Right cardiac atrium (tissue), 5 donors: Measurements from ENCODE around the gene MEDAG. TPM values are rescaled to one million over a fixed set of nuclear protein-coding genes. Genes with fewer than 3 reads are reported as not detected.
A peak's percentile ranks its signal among the peaks of the same experiment; 100 is the strongest.
"Not testable (repeated sequence)": the region's sequence is repeated elsewhere in the genome, so short reads cannot be mapped to it uniquely, and the experiment has no call there.

Source experiments
- ATAC-seq, 2 donors: fragments of 200-7000 bp; cut with Tn5 transposase; one replicate each; pipeline versions ENCODE4 v1.8.0 to v1.9.1; 2020; ENCODE audit warnings: moderate library complexity in 2 of 2, mild to moderate bottlenecking in 1 of 2
- DNase-seq, 3 donors: peaks; one replicate each; pipeline ENCODE4 v3.0.0-alpha.2; 2020
- H3K27ac ChIP-seq: one replicate; pipeline ENCODE4 v1.5.1; 2013; ENCODE audit warnings: mild to moderate bottlenecking, low read length, control low read depth, moderate library complexity
- H3K27me3 ChIP-seq: one replicate; pipeline ENCODE4 v1.6.1; 2013; ENCODE audit not compliant: control insufficient read depth, insufficient read depth
- H3K4me1 ChIP-seq: one replicate; pipeline ENCODE4 v1.6.1; 2013; ENCODE audit warnings: low read length; ENCODE audit not compliant: control insufficient read depth, insufficient read depth
- H3K4me3 ChIP-seq: one replicate; pipeline ENCODE4 v1.5.1; 2013; ENCODE audit warnings: low read length, control low read depth
- H3K9me3 ChIP-seq: one replicate; pipeline ENCODE4 v1.6.1; 2013; ENCODE audit warnings: low read length; ENCODE audit not compliant: control insufficient read depth
- WGBS: extraction: QIAGEN DNeasy Blood & Tissue Kit; methylation state at CpG from one replicate; pipeline ENCODE4 v1.1.7; 2013; 5-methylcytosine and 5-hydroxymethylcytosine counted together
- intact Hi-C, 4 donors: fragments of 100-400 bp; cut with DNase I; formaldehyde crosslinking; loops; one replicate each; pipeline versions ENCODE4 v1.11.0 to v1.14.0; 2022 to 2023
- polyA plus RNA-seq: library from polyadenylated mRNA; stranded (reverse); fragments of 200-250 nt; gene quantifications from one replicate; pipeline ENCODE4 v1.2.3, GENCODE V29; 2013
- total RNA-seq, 4 donors: library from RNA; stranded (reverse); fragmentation: NEBNext Ultra II Directional; extraction: Animal tissue kit (Norgen Biotek cat#: 25700); gene quantifications; one replicate each; pipeline ENCODE4 v1.2.1, GENCODE V29; 2021
- donor health status: healthy with polysubstance abuse.
- donor health status: DM: no; HTN: yes; CAD: no.
- donor health status: DM: no; HTN: no; CAD: no.
- donor health status: DM: no; HTN: yes; CAD: no; lungs with severe emphysema.
- donor health status: DM: yes; HTN: yes; CAD: no.

Gene MEDAG
- total and polyA plus RNA-seq, 5 donors: 5.4 to 22.2 (median 7.7) TPM

- Histone ChIP-seq H3K9me3 (no peaks in the 10 kb centered on the region), H3K4me1 (no peaks in the 10 kb centered on the region), H3K27ac (no peak overlapping the region), H3K27me3 (no peaks in the 10 kb centered on the region), H3K4me3 (no peak overlapping the region)
- intact Hi-C loops: no loop called here
- WGBS: 89% methylated on average over 3 of the region's 3 CpGs
- DNase-seq: no peak
- no peak for ATAC-seq
These were observed 20.7 kb downstream of the MEDAG start for GRCh38 chr13:30926781-30927180.

GRCh38 chr13:30927188-30927587 lies 21.1 kb downstream of the MEDAG start:
- DNase-seq, H3K4me1 ChIP-seq, ATAC-seq, H3K27ac ChIP-seq, H3K9me3 ChIP-seq, H3K27me3 ChIP-seq, intact Hi-C loops, H3K4me3 ChIP-seq: not testable (repeated sequence)
- 69% methylated on average over 3 of the region's 3 CpGs for WGBS

GRCh38 chr13:30927595-30927994 lies 21.5 kb downstream of the MEDAG start:
- DNase-seq: no peak
- H3K27me3 ChIP-seq: no peaks in the 10 kb centered on the region
- no peak for ATAC-seq
- H3K27ac ChIP-seq: no peak overlapping the region
- 95% methylated on average over 1 of the region's 1 CpG for WGBS
- no peaks in the 10 kb centered on the region for H3K9me3 ChIP-seq
- H3K4me1 ChIP-seq: no peaks in the 10 kb centered on the region
- no peak overlapping the region for H3K4me3 ChIP-seq
- intact Hi-C loops: no loop called here

DNA sequence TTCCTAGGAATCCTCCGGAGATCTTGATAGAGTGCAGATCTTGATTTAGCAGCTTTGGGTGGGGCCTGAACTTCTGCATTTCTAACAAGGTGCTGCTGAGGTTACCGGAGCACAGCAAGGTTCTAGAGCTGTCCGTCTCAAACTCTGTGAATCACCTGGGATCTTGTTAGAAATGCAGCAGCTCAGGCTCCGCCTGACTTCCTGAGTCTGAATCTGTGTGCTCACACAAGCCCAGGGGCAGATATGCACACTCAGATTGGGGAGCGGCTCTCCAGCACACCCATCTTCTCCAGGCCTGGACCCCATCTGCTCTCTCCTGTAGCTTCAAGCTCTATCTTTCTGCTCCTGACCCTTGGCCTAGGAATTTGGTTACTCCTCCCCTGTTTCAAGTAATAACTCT lies 22.9 kb downstream of the MEDAG start:
- Histone ChIP-seq H3K4me1 (no peaks in the 10 kb centered on the region), H3K9me3 (no peaks in the 10 kb centered on the region), H3K27me3 (no peaks in the 10 kb centered on the region), H3K4me3 (no peak overlapping the region), H3K27ac (no peak overlapping the region)
- intact Hi-C loops: no loop called here
- ATAC-seq (no peak), DNase-seq (no peak)
- 79% methylated on average over 5 of the region's 5 CpGs for WGBS

DNA sequence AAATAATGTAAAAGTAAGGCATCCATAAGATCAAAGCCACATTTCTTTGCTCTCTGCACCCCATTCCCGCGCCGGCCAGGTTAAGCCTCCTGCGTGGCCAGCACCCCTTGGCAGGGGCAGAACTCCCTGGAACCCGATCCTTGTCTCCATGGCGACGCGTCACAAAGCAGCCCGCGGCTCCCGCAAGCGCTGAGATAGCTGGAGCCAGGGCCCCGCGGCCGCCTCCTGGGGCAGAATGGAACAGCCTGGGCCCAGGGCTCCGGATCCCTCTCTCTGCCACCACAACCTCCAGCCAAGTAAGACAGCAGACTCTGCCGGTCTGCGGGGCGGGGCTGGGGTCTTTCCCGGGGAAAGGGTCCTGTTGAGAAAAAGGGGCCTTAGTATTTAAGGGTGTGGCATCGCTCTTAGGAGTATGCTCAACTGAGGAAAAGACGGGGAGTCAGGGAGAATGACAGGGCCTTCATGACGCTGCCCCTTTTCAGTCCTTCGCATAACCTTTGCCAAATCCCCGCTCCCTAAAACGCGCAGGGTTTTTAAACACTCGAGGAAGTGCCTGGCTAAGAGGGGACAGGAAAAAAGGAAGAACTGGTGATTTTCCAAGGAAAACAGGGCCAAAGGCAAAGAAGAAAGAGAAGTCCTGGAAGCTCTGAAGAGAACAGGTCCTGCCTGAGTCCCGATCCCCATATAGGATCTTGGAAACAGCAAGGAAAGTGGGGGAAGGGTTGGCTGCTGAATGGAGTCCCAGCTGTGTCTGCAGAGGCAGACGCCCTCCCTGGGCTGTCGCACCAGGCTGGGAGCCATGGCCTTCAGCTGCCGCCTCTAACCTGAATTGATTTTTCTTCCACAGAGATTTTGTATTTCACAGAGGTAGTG lies 26.6 kb downstream of the MEDAG start, which contains the start of gene TEX26:
TSS of gene TEX26 (plus strand) at position 176 of the 873 bp plus-strand sequence. CDS start at position 236, 60 bp downstream.
- WGBS: 22% methylated on average over 32 of the region's 32 CpGs
- no peak within 1 kb of the TSS for H3K27ac ChIP-seq
- no peaks in the 10 kb centered on the region for H3K27me3 ChIP-seq
- no peaks in the 10 kb centered on the region for H3K9me3 ChIP-seq
- no peak within 1 kb of the TSS for H3K4me3 ChIP-seq
- intact Hi-C loops: no loop called here
- peak; percentile 62 to 73 (median 68) for DNase-seq
- no peaks in the 10 kb centered on the region for H3K4me1 ChIP-seq
- peak; percentile 75 to 78 for ATAC-seq

- ATAC-seq (peak; percentile 48 to 56), DNase-seq (no peak)
- no peaks in the 10 kb centered on the region for H3K27me3 ChIP-seq
- 73% methylated on average over 3 of the region's 3 CpGs for WGBS
- intact Hi-C loops: no loop called here
- H3K4me3 ChIP-seq: no peak overlapping the region
- no peaks in the 10 kb centered on the region for H3K9me3 ChIP-seq
- H3K4me1 ChIP-seq: no peaks in the 10 kb centered on the region
- H3K27ac ChIP-seq: no peak overlapping the region
These were observed 27.2 kb downstream of the MEDAG start for GRCh38 chr13:30933354-30933670.

- Histone ChIP-seq H3K4me3 (no peak overlapping the region), H3K27me3 (no peaks in the 10 kb centered on the region), H3K4me1 (no peaks in the 10 kb centered on the region), H3K9me3 (no peaks in the 10 kb centered on the region), H3K27ac (no peak overlapping the region)
- DNase-seq (no peak), ATAC-seq (no peak)
- intact Hi-C loops: no loop called here
- 80% methylated on average over 6 of the region's 6 CpGs for WGBS
These were observed 28.3 kb downstream of the MEDAG start for GRCh38 chr13:30934381-30934780.

- Histone ChIP-seq H3K4me3 (no peak overlapping the region), H3K4me1 (no peaks in the 10 kb centered on the region), H3K27me3 (no peaks in the 10 kb centered on the region), H3K9me3 (no peaks in the 10 kb centered on the region), H3K27ac (no peak overlapping the region)
- WGBS: 92% methylated on average over 3 of the region's 3 CpGs
- intact Hi-C loops: no loop called here
- no peak for DNase-seq
- no peak for ATAC-seq
These were observed 28.7 kb downstream of the MEDAG start for GRCh38 chr13:30934803-30935202.

DNA sequence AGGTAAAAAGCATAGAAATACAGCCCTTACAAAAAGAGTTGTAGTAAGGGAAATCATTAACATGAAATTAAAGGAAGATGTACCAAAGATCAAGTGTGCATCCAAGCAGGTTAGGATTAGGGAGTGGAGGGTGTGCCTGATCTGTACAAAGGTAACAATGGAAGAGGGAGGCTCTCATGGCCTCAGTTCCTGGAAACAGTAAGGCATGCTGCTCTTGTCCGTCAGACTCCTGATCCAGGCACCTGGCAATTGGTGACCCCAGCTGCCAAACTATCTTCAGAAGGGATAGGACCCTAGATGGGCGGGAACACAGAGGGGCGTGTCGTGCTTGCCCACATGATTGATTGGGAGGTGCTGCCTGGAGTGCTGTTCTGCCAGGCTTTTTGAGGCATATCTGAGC lies 30.9 kb downstream of the MEDAG start:
- no peaks in the 10 kb centered on the region for H3K4me1 ChIP-seq
- no peak overlapping the region for H3K27ac ChIP-seq
- 76% methylated on average over 4 of the region's 4 CpGs for WGBS
- H3K27me3 ChIP-seq: no peaks in the 10 kb centered on the region
- ATAC-seq: no peak
- DNase-seq: no peak
- intact Hi-C loops: no loop called here
- no peak overlapping the region for H3K4me3 ChIP-seq
- no peaks in the 10 kb centered on the region for H3K9me3 ChIP-seq

DNA sequence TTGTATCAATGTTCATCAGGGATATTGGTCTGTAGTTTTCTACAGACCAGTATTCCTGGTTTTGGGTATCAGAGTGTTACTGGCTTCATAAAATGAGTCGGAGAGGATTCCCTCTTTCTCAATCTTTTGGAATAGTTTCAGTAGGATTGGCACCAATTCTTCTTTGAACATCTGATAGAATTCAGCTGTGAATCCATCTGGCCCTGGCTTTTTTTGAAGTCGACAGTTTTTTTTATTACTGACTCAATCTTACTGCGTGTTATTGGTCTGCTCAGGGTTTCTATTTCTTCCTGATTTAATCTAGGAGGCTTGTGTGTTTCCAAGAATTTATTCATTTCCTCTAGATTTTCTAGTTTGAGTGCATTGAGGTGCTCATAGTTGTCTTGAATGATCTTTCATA lies 37.8 kb downstream of the MEDAG start:
- DNase-seq: no peak
- 70% methylated on average over 3 of the region's 3 CpGs for WGBS
- Histone ChIP-seq H3K4me1 (no peaks in the 10 kb centered on the region), H3K27ac (no peak overlapping the region), H3K27me3 (no peaks in the 10 kb centered on the region), H3K4me3 (no peak overlapping the region), H3K9me3 (no peaks in the 10 kb centered on the region)
- no peak for ATAC-seq
- intact Hi-C loops: no loop called here

DNA sequence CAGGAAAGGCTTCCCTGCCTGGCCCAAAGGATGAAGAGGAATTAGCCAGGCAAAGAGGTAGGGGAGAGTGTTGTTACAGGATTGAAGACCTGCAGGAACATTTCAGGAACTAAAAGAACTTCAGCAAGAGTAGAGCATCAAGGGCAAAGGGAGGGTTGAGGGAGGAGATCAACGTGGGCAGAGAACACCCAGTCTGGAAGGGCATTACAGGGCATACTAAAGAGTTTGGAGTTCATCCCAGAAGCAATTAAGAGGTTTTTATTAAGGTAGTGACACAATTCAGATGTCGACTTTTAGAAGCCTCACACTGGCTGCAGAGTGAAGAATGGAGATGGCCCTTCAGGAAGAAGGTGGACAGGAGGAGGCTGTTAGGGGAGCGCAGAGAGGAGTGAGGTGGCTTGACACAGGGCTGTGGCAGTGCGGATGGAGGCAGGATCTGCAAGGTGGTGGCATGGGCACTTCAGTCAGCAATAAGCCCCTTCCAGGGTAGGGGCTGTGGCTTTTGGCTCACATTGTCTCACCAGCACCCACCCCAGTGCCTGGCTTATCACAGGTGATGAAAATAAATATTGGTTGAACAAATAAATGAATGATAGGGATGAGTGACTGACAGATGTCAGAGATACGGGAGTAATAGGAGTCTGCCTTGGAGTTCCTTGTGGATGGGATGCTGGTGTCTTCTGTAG lies 51.3 kb downstream of the MEDAG start:
- no peak overlapping the region for H3K4me3 ChIP-seq
- no peak overlapping the region for H3K27ac ChIP-seq
- 73% methylated on average over 5 of the region's 5 CpGs for WGBS
- no peak for ATAC-seq
- peaks cover 1% of the 10 kb centered on the region for H3K9me3 ChIP-seq
- H3K27me3 ChIP-seq: no peaks in the 10 kb centered on the region
- no peaks in the 10 kb centered on the region for H3K4me1 ChIP-seq
- DNase-seq: no peak
- intact Hi-C loops: no loop called here
